Gastrocnemius medialis (tissue), 4 donors: ENCODE data around the gene CLIP2.

Experiments
- CTCF ChIP-seq, 5 experiments: fragments of 450-650 bp in 3 of 5; fragments of 200-600 bp in 2 of 5; sonication (generic) in 2 of 5; IDR thresholded peaks in 4 of 5; conservative IDR thresholded peaks in 1 of 5; 1 replicate in 4 of 5; 2 replicates in 1 of 5; pipeline ENCODE4 v1.5.1; 2016 to 2019; ENCODE audit warnings: antibody characterized with exemption in 5 of 5, mild to moderate bottlenecking in 3 of 5, moderate library complexity in 3 of 5
- POLR2A ChIP-seq, 2 donors: fragments of 450-650 bp; IDR thresholded peaks; one replicate each; pipeline ENCODE4 v1.6.1; 2017; ENCODE audit warnings: antibody characterized with exemption in 2 of 2, mild to moderate bottlenecking in 2 of 2, moderate library complexity in 2 of 2

- no peak for TF ChIP-seq CTCF (IDR thresholded peaks at IDR 0.05 in 4 of 5, conservative IDR thresholded peaks at IDR 0.05 in 1 of 5)
- no peak for TF ChIP-seq POLR2A (IDR thresholded peaks at IDR 0.05)
These were observed 130.8 kb downstream of the CLIP2 start for GRCh38 chr7:74420006-74420405.
